Ascending aorta (tissue), 2 donors: Measurements from ENCODE around the gene CEBPG. TPM values are rescaled to one million over a fixed set of nuclear protein-coding genes. Genes with fewer than 3 reads are reported as not detected.

Experiments
- DNase-seq, 2 donors: peaks; one replicate each; pipeline ENCODE4 v3.0.0-alpha.2; 2019; ENCODE audit warnings: low spot score in 2 of 2
- H3K27ac ChIP-seq, 2 donors: fragments of 200-600 bp; sonication (generic); one replicate each; pipeline ENCODE4 v1.5.1; 2016 to 2017; ENCODE audit warnings: mild to moderate bottlenecking in 1 of 2
- H3K27me3 ChIP-seq: fragments of 200-600 bp; sonication (generic); one replicate; pipeline ENCODE4 v1.5.1; 2017
- H3K36me3 ChIP-seq, 2 donors: fragments of 200-600 bp; sonication (generic); one replicate each; pipeline ENCODE4 v1.5.1; 2016
- H3K4me1 ChIP-seq, 2 donors: fragments of 200-600 bp; sonication (generic); one replicate each; pipeline ENCODE4 v1.5.1; 2016 to 2017; ENCODE audit warnings: mild to moderate bottlenecking in 1 of 2
- H3K4me3 ChIP-seq, 2 donors: fragments of 200-600 bp; sonication (generic); one replicate each; pipeline ENCODE4 v1.5.1; 2016 to 2017; ENCODE audit warnings: mild to moderate bottlenecking in 1 of 2
- H3K9me3 ChIP-seq, 2 donors: fragments of 200-600 bp; sonication (generic); one replicate each; pipeline ENCODE4 v1.5.1; 2016
- CTCF ChIP-seq, 3 experiments: fragments of 200-600 bp in 2 of 3; fragments of 450-650 bp in 1 of 3; sonication (generic) in 2 of 3; IDR thresholded peaks; one replicate each; pipeline ENCODE4 v1.5.1; 2016 to 2019; ENCODE audit warnings: antibody characterized with exemption in 3 of 3, mild to moderate bottlenecking in 1 of 3, moderate library complexity in 1 of 3
- intact Hi-C: fragments of 100-400 bp; cut with DNase I; formaldehyde crosslinking; loops from one replicate; pipeline ENCODE4 v1.15.1; 2023
- total RNA-seq: library from RNA; depleted of rRNA; stranded (reverse); fragments of >200 nt; gene quantifications from one replicate; pipeline ENCODE4 v1.1.0, GENCODE V29; 2016

Gene CEBPG
- total RNA-seq, 1 donor from 2014 or later = 21.9 TPM

- no peak for DNase-seq
- intact Hi-C loops = no loop called here
- Histone ChIP-seq H3K27ac (no peak overlapping the region), H3K36me3 (no peaks in the 10 kb centered on the region), H3K4me3 (no peak overlapping the region), H3K27me3 (no peaks in the 10 kb centered on the region), H3K9me3 (no peaks in the 10 kb centered on the region), H3K4me1 (no peaks in the 10 kb centered on the region)
- TF ChIP-seq CTCF (IDR thresholded peaks at IDR 0.05) = no peak
Observed at GRCh38 chr19:33418871-33419787, 45.6 kb downstream of the CEBPG start.

- Histone ChIP-seq H3K4me1 (no peaks in the 10 kb centered on the region), H3K27me3 (no peaks in the 10 kb centered on the region), H3K9me3 (no peaks in the 10 kb centered on the region), H3K4me3 (no peak overlapping the region), H3K27ac (no peak overlapping the region), H3K36me3 (no peaks in the 10 kb centered on the region)
- TF ChIP-seq CTCF (IDR thresholded peaks at IDR 0.05) = no peak
- intact Hi-C loops = no loop called here
- no peak for DNase-seq
Observed at GRCh38 chr19:33419788-33420130, 46.2 kb downstream of the CEBPG start.

GRCh38 chr19:33420821-33421220 is 47.3 kb downstream of the CEBPG start:
- no peak for DNase-seq
- intact Hi-C loops = no loop called here
- TF ChIP-seq CTCF (IDR thresholded peaks at IDR 0.05) = no peak

GRCh38 chr19:33421368-33421767 is 47.9 kb downstream of the CEBPG start:
- no peaks in the 10 kb centered on the region for H3K36me3 ChIP-seq
- no peak for TF ChIP-seq CTCF (IDR thresholded peaks at IDR 0.05)
- no peaks in the 10 kb centered on the region for H3K27me3 ChIP-seq
- no peak overlapping the region for H3K27ac ChIP-seq
- H3K9me3 ChIP-seq = no peaks in the 10 kb centered on the region
- no peak overlapping the region for H3K4me3 ChIP-seq
- intact Hi-C loops = no loop called here
- DNase-seq = no peak
- H3K4me1 ChIP-seq = no peaks in the 10 kb centered on the region

More at GRCh38 chr19:33420821-33421220, 47.3 kb downstream of the CEBPG start:
- Histone ChIP-seq H3K4me1 (no peaks in the 10 kb centered on the region), H3K27ac (no peak overlapping the region), H3K9me3 (no peaks in the 10 kb centered on the region), H3K4me3 (no peak overlapping the region), H3K27me3 (no peaks in the 10 kb centered on the region), H3K36me3 (no peaks in the 10 kb centered on the region)

GRCh38 chr19:33422369-33423180 is 49.1 kb downstream of the CEBPG start:
- no peaks in the 10 kb centered on the region for H3K27me3 ChIP-seq
- DNase-seq = no peak
- intact Hi-C loops = no loop called here
- no peaks in the 10 kb centered on the region for H3K9me3 ChIP-seq
- H3K27ac ChIP-seq = no peak overlapping the region
- no peaks in the 10 kb centered on the region for H3K4me1 ChIP-seq
- H3K4me3 ChIP-seq = no peak overlapping the region
- no peak for TF ChIP-seq CTCF (IDR thresholded peaks at IDR 0.05)
- no peaks in the 10 kb centered on the region for H3K36me3 ChIP-seq
